ENCODE data around the gene PIK3C2G. TPM values are rescaled to one million over a fixed set of nuclear protein-coding genes. Genes with fewer than 3 reads are reported as not detected.

The PIK3C2G gene
- total RNA-seq, 1 donor from 2014 or later: 0.51 TPM

GRCh38 chr12:18270958-18271460, 9.7 kb downstream of the PIK3C2G start:
- no peak for DNase-seq (ENCODE audit: low read depth in 2 of 2)

- peak in 1 of 2 donors; percentile 34 for DNase-seq (ENCODE audit: low read depth in 2 of 2)
Measured at GRCh38 chr12:18275981-18276380, 14.7 kb downstream of the PIK3C2G start.

- DNase-seq (ENCODE audit: low read depth in 2 of 2): peak in 1 of 2 donors; percentile 61
Measured at GRCh38 chr12:18277196-18277595, 15.9 kb downstream of the PIK3C2G start.

GRCh38 chr12:18280728-18281127, 19.4 kb downstream of the PIK3C2G start:
- no peak for DNase-seq (ENCODE audit: low read depth in 2 of 2)

- no peak for DNase-seq (ENCODE audit: low read depth in 2 of 2)
Measured at GRCh38 chr12:18281941-18282340, 20.6 kb downstream of the PIK3C2G start.

GRCh38 chr12:18283831-18284230, 22.5 kb downstream of the PIK3C2G start:
- no peak for DNase-seq (ENCODE audit: low read depth in 2 of 2)

- DNase-seq (ENCODE audit: low read depth in 2 of 2): peak; percentile 45 to 68
Measured at GRCh38 chr12:18284386-18284785, 23.1 kb downstream of the PIK3C2G start.

- no peak for DNase-seq (ENCODE audit: low read depth in 2 of 2)
Measured at GRCh38 chr12:18285161-18285560, 23.8 kb downstream of the PIK3C2G start.

GRCh38 chr12:18290386-18290785, 29.1 kb downstream of the PIK3C2G start:
- DNase-seq (ENCODE audit: low read depth in 2 of 2): no peak

GRCh38 chr12:18294889-18295288, 33.6 kb downstream of the PIK3C2G start:
- DNase-seq (ENCODE audit: low read depth in 2 of 2): no peak

- no peak for DNase-seq (ENCODE audit: low read depth in 2 of 2)
Measured at GRCh38 chr12:18296201-18296908, 35.0 kb downstream of the PIK3C2G start.

- DNase-seq (ENCODE audit: low read depth in 2 of 2): no peak
Measured at GRCh38 chr12:18296909-18297280, 35.6 kb downstream of the PIK3C2G start.

GRCh38 chr12:18297902-18298301, 36.6 kb downstream of the PIK3C2G start:
- no peak for DNase-seq (ENCODE audit: low read depth in 2 of 2)

- no peak for DNase-seq (ENCODE audit: low read depth in 2 of 2)
Measured at GRCh38 chr12:18302809-18303430, 41.6 kb downstream of the PIK3C2G start.

- DNase-seq (ENCODE audit: low read depth in 2 of 2): no peak
Measured at GRCh38 chr12:18304609-18305008, 43.3 kb downstream of the PIK3C2G start.

- no peak for DNase-seq (ENCODE audit: low read depth in 2 of 2)
Measured at GRCh38 chr12:18306311-18306710, 45.0 kb downstream of the PIK3C2G start.

GRCh38 chr12:18313306-18313705, 52.0 kb downstream of the PIK3C2G start:
- DNase-seq (ENCODE audit: low read depth in 2 of 2): no peak

GRCh38 chr12:18320036-18320617, 58.8 kb downstream of the PIK3C2G start:
- DNase-seq (ENCODE audit: low read depth in 2 of 2): peak; percentile 65 to 66

GRCh38 chr12:18320976-18321375, 59.7 kb downstream of the PIK3C2G start:
- no peak for DNase-seq (ENCODE audit: low read depth in 2 of 2)

GRCh38 chr12:18323159-18323558, 61.8 kb downstream of the PIK3C2G start:
- DNase-seq (ENCODE audit: low read depth in 2 of 2): no peak

- no peak for DNase-seq (ENCODE audit: low read depth in 2 of 2)
Measured at GRCh38 chr12:18327036-18327435, 65.7 kb downstream of the PIK3C2G start.

GRCh38 chr12:18332173-18332572, 70.9 kb downstream of the PIK3C2G start:
- no peak for DNase-seq (ENCODE audit: low read depth in 2 of 2)

GRCh38 chr12:18339633-18340032, 78.3 kb downstream of the PIK3C2G start:
- DNase-seq (ENCODE audit: low read depth in 2 of 2): no peak
